ENCODE measurements around the gene MVD. TPM values are rescaled to one million over a fixed set of nuclear protein-coding genes. Genes with fewer than 3 reads are reported as not detected.

The MVD gene
- total RNA-seq (100 to 1,000 TPM in 1 of 2 donors, 10 to 100 TPM in 1; 66.3 to 154 TPM), polyA plus RNA-seq (ENCODE audit: insufficient read length in 6 of 6) (10 to 100 TPM; 24.3 to 47.7 (median 32.7) TPM)
- long read RNA-seq, donor 1, transcript MVD-201 (10 exons, 1,823 nt), result major isoform, 8 of 15 reads
- long read RNA-seq, donor 1, partial matches to known transcripts, result 5 of 15 reads
- long read RNA-seq, donor 1, other reads (novel, unspliced or antisense), result 0 of 15 reads
- long read RNA-seq, donor 2, partial matches to known transcripts, result 0 of 3 reads
- long read RNA-seq, donor 2, other reads (novel, unspliced or antisense), result 0 of 3 reads
- long read RNA-seq, donor 3, transcript MVD-201 (10 exons, 1,823 nt), result major isoform, 9 of 12 reads
- long read RNA-seq, donor 3, partial matches to known transcripts, result 0 of 12 reads
- long read RNA-seq, donor 3, other reads (novel, unspliced or antisense), result 0 of 12 reads
- long read RNA-seq, donor 4, transcript MVD-201 (10 exons, 1,823 nt), result major isoform, 49 of 72 reads
- long read RNA-seq, donor 4, partial matches to known transcripts, result 3 of 72 reads
- long read RNA-seq, donor 4, other reads (novel, unspliced or antisense), result 20 of 72 reads
- long read RNA-seq, donor 5, partial matches to known transcripts, result 0 of 6 reads
- long read RNA-seq, donor 5, other reads (novel, unspliced or antisense), result 0 of 6 reads
- long read RNA-seq, donor 6, transcript MVD-201 (10 exons, 1,823 nt), result major isoform, 12 of 13 reads
- long read RNA-seq, donor 6, partial matches to known transcripts, result 0 of 13 reads
- long read RNA-seq, donor 6, other reads (novel, unspliced or antisense), result 0 of 13 reads
- long read RNA-seq, donor 7, transcript MVD-201 (10 exons, 1,823 nt), result major isoform, 6 of 8 reads
- long read RNA-seq, donor 7, partial matches to known transcripts, result 0 of 8 reads
- long read RNA-seq, donor 7, other reads (novel, unspliced or antisense), result 0 of 8 reads
- long read RNA-seq, donor 8, transcript MVD-201 (10 exons, 1,823 nt), result major isoform, 7 of 18 reads
- long read RNA-seq, donor 8, partial matches to known transcripts, result 10 of 18 reads
- long read RNA-seq, donor 8, other reads (novel, unspliced or antisense), result 0 of 18 reads
- long read RNA-seq, donor 9, result 0 reads
- long read RNA-seq, donor 10, transcript MVD-201 (10 exons, 1,823 nt), result major isoform, 145 of 199 reads
- long read RNA-seq, donor 10, partial matches to known transcripts, result 10 of 199 reads
- long read RNA-seq, donor 10, other reads (novel, unspliced or antisense), result 43 of 199 reads
- long read RNA-seq, donor 11, result 0 reads
- long read RNA-seq, donor 12, transcript MVD-201 (10 exons, 1,823 nt), result major isoform, 7 of 15 reads
- long read RNA-seq, donor 12, partial matches to known transcripts, result 5 of 15 reads
- long read RNA-seq, donor 12, other reads (novel, unspliced or antisense), result 0 of 15 reads

DNA sequence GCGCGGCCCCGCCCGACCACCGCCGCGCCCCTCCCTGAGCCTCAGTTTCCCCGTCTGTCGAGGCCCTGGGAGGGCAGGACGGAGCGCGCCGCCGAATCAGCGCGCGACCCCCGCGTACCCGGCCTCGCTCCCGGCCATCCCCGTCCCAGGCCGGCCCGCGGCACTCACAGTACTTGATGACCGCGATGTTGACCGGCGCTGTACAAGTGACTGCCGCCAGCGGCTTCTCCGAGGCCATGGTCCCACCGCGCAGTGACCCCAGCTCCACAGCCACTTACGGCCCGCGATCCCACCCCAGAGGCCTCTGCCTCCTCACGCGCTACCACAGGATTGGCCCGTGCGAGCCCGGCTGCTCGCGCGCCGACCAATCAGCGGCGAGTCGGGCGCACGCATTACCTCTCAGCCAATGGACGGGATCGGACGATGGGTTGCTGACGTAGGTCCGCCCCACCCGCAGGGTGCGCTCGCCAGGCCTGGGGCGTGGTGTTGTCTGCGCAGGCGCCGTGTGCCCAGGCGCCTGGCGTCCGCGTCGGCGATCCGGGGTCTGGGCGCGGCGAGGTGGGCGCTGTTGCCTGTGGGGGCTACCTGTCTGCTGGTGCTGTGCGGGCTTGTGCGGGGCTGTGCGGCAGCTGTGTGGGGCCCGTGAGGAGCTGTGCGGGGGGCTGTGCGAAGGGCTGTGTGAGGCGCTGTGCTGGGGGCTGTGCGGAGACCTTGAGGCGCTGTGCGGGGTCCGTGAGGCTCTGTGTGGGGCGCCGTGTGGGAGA is at the start of gene MVD:
TSS of gene MVD (minus strand) at position 249 of the 764 bp plus-strand sequence. CDS start at position 238, 11 bp downstream.
- Histone ChIP-seq H3K27ac (peak within 1 kb of the TSS; percentile 65 to 85), H3K4me3 (peak within 1 kb of the TSS; percentile 97 to 98), H3K4me1 (peaks cover 0 to 35% of the 10 kb centered on the region in 2 donors), H3K27me3 (no peaks in the 10 kb centered on the region), H3K9me3 (no peaks in the 10 kb centered on the region), H3K36me3 (peaks cover 0 to 11% of the 10 kb centered on the region in 2 donors)
- DNase-seq (peak; percentile 95 to 99 (median 96)), ATAC-seq (peak; percentile 98)
- TF ChIP-seq, protein P1, sequence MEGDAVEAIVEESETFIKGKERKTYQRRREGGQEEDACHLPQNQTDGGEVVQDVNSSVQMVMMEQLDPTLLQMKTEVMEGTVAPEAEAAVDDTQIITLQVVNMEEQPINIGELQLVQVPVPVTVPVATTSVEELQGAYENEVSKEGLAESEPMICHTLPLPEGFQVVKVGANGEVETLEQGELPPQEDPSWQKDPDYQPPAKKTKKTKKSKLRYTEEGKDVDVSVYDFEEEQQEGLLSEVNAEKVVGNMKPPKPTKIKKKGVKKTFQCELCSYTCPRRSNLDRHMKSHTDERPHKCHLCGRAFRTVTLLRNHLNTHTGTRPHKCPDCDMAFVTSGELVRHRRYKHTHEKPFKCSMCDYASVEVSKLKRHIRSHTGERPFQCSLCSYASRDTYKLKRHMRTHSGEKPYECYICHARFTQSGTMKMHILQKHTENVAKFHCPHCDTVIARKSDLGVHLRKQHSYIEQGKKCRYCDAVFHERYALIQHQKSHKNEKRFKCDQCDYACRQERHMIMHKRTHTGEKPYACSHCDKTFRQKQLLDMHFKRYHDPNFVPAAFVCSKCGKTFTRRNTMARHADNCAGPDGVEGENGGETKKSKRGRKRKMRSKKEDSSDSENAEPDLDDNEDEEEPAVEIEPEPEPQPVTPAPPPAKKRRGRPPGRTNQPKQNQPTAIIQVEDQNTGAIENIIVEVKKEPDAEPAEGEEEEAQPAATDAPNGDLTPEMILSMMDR (IDR thresholded peaks at IDR 0.05), result no peak
- intact Hi-C loops (cut with DNase I), result no loop called here

DNA sequence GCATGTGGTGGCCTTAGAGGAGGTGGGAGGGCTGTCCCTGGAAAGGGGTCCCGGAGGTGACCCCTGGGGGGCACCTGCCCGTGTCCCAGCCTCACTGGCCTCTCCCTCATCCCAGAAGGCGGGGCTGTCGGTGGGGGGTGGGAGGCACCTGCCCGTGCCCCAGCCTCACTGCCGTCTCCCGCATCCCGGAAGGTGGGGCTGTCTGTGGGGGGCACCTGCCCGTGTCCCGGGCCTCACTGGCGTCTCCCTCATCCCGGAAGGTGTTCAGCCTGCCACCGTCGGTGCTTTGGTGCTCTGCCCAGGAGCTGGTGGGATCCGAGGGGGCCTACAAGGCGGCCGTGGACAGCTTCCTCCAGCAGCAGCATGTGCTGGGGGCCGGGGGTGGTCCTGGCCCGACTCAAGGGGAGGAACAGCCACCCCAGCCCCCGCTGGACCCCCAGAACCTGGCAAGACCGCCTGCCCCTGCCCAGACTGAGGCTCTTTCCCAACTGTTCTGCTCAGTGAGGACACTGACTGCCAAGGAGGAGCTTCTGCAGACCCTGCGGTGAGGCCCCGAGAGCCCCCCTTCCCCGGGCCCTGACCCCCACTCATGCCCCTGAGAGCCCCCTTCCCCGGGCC is 49.6 kb upstream of the MVD start:
- TF ChIP-seq, protein P1 (IDR thresholded peaks at IDR 0.05), result no peak
- Histone ChIP-seq H3K36me3 (peaks cover 0 to 53% of the 10 kb centered on the region in 2 donors), H3K9me3 (no peaks in the 10 kb centered on the region), H3K27me3 (no peaks in the 10 kb centered on the region), H3K27ac (no peak overlapping the region), H3K4me3 (no peak overlapping the region), H3K4me1 (peaks cover 2 to 7% of the 10 kb centered on the region in 2 donors)
- no peak for DNase-seq
- intact Hi-C loops (cut with DNase I), result no loop called here
- no peak for ATAC-seq

DNA sequence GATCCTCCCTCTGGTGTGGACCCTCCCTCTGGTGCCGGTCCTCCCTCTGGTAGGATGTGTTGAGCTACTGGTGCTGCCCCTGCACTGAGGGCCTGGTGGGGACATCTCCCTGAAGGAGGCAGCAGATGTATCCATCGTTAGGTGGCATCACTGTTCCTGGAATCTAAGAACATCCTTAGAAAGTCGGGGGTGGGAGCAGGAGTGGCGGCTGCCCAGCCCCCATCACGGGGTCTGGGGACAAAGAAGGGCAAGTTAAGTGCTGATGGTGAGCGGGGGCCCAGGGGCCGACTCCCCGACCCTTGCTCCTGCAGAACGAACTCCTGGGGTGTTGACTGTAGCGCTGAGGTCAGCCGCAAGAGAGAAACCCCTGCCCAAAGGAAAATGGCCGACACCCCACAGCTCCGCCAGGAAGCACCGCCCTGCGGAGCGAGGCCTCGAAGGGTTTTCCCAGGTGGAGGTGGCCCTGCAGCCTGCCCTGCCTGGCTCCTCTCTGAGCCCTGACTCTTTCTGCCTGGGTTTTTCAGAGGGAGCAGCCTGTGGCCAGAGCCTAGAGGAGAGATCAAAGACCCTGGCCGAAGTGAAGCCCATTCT is 49.0 kb upstream of the MVD start:
- Histone ChIP-seq H3K36me3 (peaks cover 0 to 47% of the 10 kb centered on the region in 2 donors), H3K27ac (no peak overlapping the region), H3K9me3 (no peaks in the 10 kb centered on the region), H3K4me1 (peaks cover 8 to 13% of the 10 kb centered on the region in 2 donors), H3K27me3 (no peaks in the 10 kb centered on the region), H3K4me3 (no peak overlapping the region)
- intact Hi-C loops (cut with DNase I), result no loop called here
- DNase-seq (no peak), ATAC-seq (no peak)
- TF ChIP-seq, protein P1 (IDR thresholded peaks at IDR 0.05), result no peak

- H3K27ac ChIP-seq, result no peak overlapping the region
- no peaks in the 10 kb centered on the region for H3K9me3 ChIP-seq
- intact Hi-C loops (cut with DNase I), result no loop called here
- peaks cover 10 to 18% of the 10 kb centered on the region in 2 donors for H3K4me1 ChIP-seq
- DNase-seq, result no peak
- no peaks in the 10 kb centered on the region for H3K27me3 ChIP-seq
- no peak for ATAC-seq
- H3K36me3 ChIP-seq, result peaks cover 0 to 34% of the 10 kb centered on the region in 2 donors
- no peak overlapping the region for H3K4me3 ChIP-seq
- TF ChIP-seq, protein P1 (IDR thresholded peaks at IDR 0.05), result no peak
These were observed 47.7 kb upstream of the MVD start for GRCh38 chr16:88710556-88710955.

All from left lung (tissue), 14 donors.